Bronchial epithelial cell (primary cell): ENCODE measurements around the gene TMCC3. TPM values are rescaled to one million over a fixed set of nuclear protein-coding genes. Genes with fewer than 3 reads are reported as not detected.
"Not testable (repeated sequence)": the region's sequence is repeated elsewhere in the genome, so short reads cannot be mapped to it uniquely, and the experiment has no call there.

Source experiments
- DNase-seq: peaks from one replicate; pipeline ENCODE4 v3.0.0-alpha.2; 2010; ENCODE audit warnings: low read depth
- FAIRE-seq: peaks from 2 replicates; lab custom pipeline; 2011; peaks lifted over from hg19 to GRCh38; lab: Jason Lieb, UNC
- H3K27me3 ChIP-seq: 2 replicates; pipeline ENCODE4 v1.5.1; 2011; ENCODE audit warnings: low read length; ENCODE audit not compliant: control insufficient read depth, insufficient read depth
- H3K36me3 ChIP-seq: 2 replicates; pipeline ENCODE4 v1.5.1; 2011; ENCODE audit warnings: low read length; ENCODE audit not compliant: control insufficient read depth, insufficient read depth
- H3K4me3 ChIP-seq: 2 replicates; pipeline ENCODE4 v1.5.1; 2011; ENCODE audit warnings: mild to moderate bottlenecking, low read depth, low read length, control low read depth
- total RNA-seq: library from RNA; depleted of rRNA; stranded (reverse); fragments of >200 nt; gene quantifications from 2 replicates; pipeline ENCODE4 v1.2.1, GENCODE V29; 2014
- TF ChIP-seq, protein P1 (sequence below): IDR thresholded peaks from 2 replicates; pipeline ENCODE4 v1.5.1; 2011; ENCODE audit warnings: mild to moderate bottlenecking, moderate library complexity, low read length, control low read depth, inconsistent platforms; ENCODE audit not compliant: insufficient read depth, severe bottlenecking

Gene TMCC3
- total RNA-seq, 1 donor from 2014 or later = 5.8 TPM

DNA sequence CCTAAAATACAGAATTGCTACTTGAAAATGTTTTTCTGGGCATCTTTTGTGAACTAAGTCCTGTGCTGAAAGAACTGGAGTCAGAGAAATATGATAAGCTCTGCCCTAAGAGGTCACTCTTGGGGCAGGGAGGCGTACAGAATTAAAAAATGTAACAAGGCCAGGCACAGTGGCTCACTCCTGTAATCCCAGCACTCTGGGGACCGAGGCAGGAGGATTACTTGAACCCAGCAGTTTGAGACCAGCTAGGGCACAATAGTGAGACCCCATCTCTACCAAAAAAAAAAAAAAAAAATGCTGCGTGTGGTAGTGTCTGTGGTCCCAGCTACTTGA lies 46.0 kb downstream of the TMCC3 start:
- Histone ChIP-seq H3K27me3 (no peaks in the 10 kb centered on the region), H3K4me3 (no peak overlapping the region), H3K36me3 (no peaks in the 10 kb centered on the region)
- DNase-seq (no peak), FAIRE-seq (no peak)
- TF ChIP-seq, protein P1, sequence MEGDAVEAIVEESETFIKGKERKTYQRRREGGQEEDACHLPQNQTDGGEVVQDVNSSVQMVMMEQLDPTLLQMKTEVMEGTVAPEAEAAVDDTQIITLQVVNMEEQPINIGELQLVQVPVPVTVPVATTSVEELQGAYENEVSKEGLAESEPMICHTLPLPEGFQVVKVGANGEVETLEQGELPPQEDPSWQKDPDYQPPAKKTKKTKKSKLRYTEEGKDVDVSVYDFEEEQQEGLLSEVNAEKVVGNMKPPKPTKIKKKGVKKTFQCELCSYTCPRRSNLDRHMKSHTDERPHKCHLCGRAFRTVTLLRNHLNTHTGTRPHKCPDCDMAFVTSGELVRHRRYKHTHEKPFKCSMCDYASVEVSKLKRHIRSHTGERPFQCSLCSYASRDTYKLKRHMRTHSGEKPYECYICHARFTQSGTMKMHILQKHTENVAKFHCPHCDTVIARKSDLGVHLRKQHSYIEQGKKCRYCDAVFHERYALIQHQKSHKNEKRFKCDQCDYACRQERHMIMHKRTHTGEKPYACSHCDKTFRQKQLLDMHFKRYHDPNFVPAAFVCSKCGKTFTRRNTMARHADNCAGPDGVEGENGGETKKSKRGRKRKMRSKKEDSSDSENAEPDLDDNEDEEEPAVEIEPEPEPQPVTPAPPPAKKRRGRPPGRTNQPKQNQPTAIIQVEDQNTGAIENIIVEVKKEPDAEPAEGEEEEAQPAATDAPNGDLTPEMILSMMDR = no peak

DNA sequence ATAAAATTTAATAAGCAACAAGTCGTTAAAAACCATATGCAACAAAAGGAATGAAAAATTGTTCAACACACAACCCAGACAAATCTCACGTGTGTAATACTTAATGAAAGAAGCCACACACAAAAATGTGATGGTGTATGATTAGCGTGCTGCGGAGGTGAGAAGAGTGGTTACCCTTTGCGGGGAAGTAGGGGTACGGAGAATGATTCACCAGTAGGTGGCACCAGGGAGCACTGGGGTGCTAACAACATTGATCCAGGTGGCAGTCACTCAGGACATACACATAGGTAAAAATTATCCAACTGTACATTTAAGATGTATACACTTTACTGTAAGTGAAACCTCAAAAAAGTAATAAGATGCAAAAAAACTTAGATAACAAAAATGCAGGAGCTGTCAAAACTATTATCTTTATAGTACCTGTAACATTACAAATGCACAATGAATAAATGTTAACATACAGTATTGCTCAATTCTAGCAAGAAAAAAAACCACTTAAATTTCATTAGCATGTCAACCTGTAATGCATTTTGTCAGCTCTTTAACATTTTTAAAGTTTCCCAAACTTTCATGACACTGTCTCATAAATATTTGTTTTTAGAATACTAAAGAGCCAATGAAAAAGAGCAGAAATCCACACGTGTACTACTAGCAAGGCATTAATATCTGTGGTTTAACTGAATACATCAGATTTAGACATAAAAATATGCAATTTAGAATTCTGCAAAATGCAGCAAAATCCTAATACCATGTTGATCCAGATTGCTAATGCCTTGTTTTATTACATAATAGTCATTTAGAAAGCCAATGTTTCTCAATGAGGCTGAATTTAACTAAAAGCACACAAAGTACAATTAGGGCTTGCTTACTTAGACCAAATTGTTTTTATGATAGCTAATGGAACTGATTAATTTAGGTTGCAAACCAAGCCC lies 46.7 kb downstream of the TMCC3 start:
- no peaks in the 10 kb centered on the region for H3K27me3 ChIP-seq
- FAIRE-seq = no peak
- TF ChIP-seq, protein P1 = peak; percentile 72
- peak; percentile 44 for DNase-seq
- no peak overlapping the region for H3K4me3 ChIP-seq
- H3K36me3 ChIP-seq = no peaks in the 10 kb centered on the region

DNA sequence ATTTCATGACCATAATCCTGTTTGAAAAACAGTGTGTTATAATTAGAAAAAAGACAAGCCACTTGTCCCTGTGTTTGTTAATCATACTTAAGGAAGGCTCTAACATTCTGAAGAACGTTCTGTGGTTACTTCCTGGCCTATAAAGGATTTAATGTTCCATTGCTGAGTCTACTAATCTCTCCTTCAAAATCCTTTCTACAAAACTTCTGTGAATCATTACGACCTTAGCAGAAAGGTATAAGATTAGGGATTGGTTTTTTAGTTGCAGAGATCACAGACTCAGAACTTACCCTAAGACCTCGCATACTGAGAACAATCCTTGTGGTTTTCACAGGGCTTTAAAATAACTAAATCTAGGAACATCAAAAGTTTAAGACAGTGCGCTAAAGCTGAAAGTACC lies 48.3 kb downstream of the TMCC3 start:
- Histone ChIP-seq H3K27me3 (no peaks in the 10 kb centered on the region), H3K36me3 (no peaks in the 10 kb centered on the region), H3K4me3 (no peak overlapping the region)
- TF ChIP-seq, protein P1 = no peak
- FAIRE-seq = no peak
- DNase-seq = no peak

DNA sequence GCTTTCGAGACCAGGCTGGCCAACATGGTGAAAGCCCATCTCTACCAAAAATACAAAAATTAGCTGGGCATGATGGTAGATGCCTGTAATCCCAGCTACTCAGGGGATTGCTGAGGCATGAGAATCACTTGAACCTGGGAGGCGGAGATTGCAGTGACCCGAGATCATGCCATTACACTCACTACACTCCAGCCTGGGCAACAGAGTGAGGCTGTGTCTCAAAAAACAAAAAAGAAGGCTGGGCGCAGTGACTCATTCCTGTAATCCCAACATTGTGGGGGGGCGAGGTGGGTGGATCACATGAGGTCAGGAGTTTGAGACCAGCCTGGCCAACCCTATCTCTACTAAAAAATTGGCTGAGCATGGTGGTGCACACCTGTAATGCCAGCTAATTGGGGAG lies 49.0 kb downstream of the TMCC3 start:
- FAIRE-seq, DNase-seq, H3K4me3 ChIP-seq, H3K36me3 ChIP-seq, H3K27me3 ChIP-seq: not testable (repeated sequence)

DNA sequence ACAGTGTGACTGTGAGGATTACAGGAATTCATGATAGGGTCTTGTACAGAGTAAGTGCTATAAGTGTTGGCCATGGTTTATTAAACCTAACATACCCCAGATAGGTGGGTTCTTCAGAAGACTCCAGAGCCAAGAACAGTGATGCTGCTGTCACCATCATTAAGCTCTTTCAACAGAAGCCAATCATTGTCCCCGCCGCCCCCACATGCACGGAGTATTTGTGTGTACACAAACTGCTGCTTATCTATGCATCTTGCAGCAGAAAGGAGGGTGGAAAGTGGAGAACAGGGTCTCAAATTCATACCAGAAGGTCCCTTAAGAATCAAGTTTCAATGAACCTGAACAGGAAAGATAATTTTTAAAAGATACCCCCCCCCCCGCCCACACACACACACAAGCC lies 51.2 kb downstream of the TMCC3 start:
- FAIRE-seq (no peak), DNase-seq (no peak)
- TF ChIP-seq, protein P1 = no peak
- no peaks in the 10 kb centered on the region for H3K27me3 ChIP-seq
- H3K4me3 ChIP-seq = no peak overlapping the region
- H3K36me3 ChIP-seq = no peaks in the 10 kb centered on the region

DNA sequence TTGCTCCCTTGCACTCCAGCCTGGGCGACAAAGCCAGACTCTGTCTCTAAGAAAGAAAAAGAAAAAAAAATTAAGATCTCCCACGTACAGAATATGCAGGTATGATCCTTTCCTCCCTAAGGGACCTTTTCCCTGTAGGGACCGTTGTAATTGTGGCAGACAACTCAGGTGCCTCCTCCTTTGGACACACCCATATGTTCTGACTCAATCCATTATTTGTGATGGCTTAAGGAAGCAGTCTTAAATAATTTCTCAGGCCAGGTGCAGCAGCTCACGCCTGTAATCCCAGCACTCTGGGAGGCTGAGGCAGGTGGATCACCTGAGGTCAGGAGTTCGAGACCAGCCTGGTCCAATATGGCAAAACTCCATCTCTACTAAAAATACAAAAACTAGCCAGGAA lies 53.1 kb downstream of the TMCC3 start:
- TF ChIP-seq, protein P1 = no peak
- Histone ChIP-seq H3K36me3 (no peaks in the 10 kb centered on the region), H3K27me3 (no peaks in the 10 kb centered on the region), H3K4me3 (no peak overlapping the region)
- FAIRE-seq (no peak), DNase-seq (peak; percentile 53)
